IMR-90 (cell line): ENCODE results near the gene PDZRN3. TPM values are rescaled to one million over a fixed set of nuclear protein-coding genes. Genes with fewer than 3 reads are reported as not detected.

ENCODE experiments used
- ATAC-seq: fragments of 200-7000 bp; cut with Tn5 transposase; 2 replicates; pipeline ENCODE4 v1.9.1; 2020; ENCODE audit warnings: low read depth, mild to moderate bottlenecking, moderate library complexity
- BruUV-seq: library from RNA; stranded (reverse); fragments of 400-500 nt; replicated peaks from 2 replicates; lab custom pipeline; 2021; lab: Mats Ljungman, UMichigan
- CTCF ChIA-PET: fragments of 300-600 bp; formaldehyde crosslinking; extraction: SDS; loops from one replicate; lab custom pipeline; 2021; ENCODE audit warnings: antibody characterized with exemption; lab: Yijun Ruan, JAX
- POLR2A ChIA-PET: fragments of 300-600 bp; sonication (Branson Sonifier 250); formaldehyde crosslinking; loops from one replicate; lab custom pipeline; 2022; ENCODE audit warnings: antibody characterized with exemption; ENCODE audit not compliant: unreplicated experiment; lab: Charles Lee
- DNase-seq: peaks from one replicate; pipeline ENCODE4 v3.0.0; 2013
- H2AFZ ChIP-seq: replicated peaks from 2 replicates; pipeline ENCODE3; 2013; ENCODE audit warnings: low read length, mild to moderate bottlenecking; ENCODE audit not compliant: poor library complexity
- H2AK5ac ChIP-seq: 2 replicates; pipeline ENCODE4 v1.6.1; 2013; ENCODE audit warnings: low read depth, low read length, inconsistent platforms
- H2AK9ac ChIP-seq: replicated peaks from 2 replicates; pipeline ENCODE3; 2013; ENCODE audit warnings: mild to moderate bottlenecking, low read depth, low read length, moderate library complexity; ENCODE audit not compliant: poor library complexity
- H2BK120ac ChIP-seq: 2 replicates; pipeline ENCODE4 v1.6.1; 2013; ENCODE audit warnings: low read depth, low read length, inconsistent platforms
- H2BK15ac ChIP-seq: 3 replicates; pipeline ENCODE4 v1.6.1; 2013; ENCODE audit warnings: low read depth, low read length, inconsistent platforms
- H2BK20ac ChIP-seq: 2 replicates; pipeline ENCODE4 v1.6.1; 2013; ENCODE audit warnings: low read depth, mild to moderate bottlenecking, inconsistent platforms, low read length, moderate library complexity
- H2BK5ac ChIP-seq: 2 replicates; pipeline ENCODE4 v1.6.1; 2013; ENCODE audit warnings: mild to moderate bottlenecking, low read depth, low read length, inconsistent platforms; ENCODE audit not compliant: poor library complexity, severe bottlenecking
- H3K14ac ChIP-seq: replicated peaks from 2 replicates; pipeline ENCODE4 v1.6.1; 2013; ENCODE audit warnings: low read depth, low read length, inconsistent platforms
- H3K18ac ChIP-seq: 2 replicates; pipeline ENCODE4 v1.6.1; 2013; ENCODE audit warnings: low read depth, low read length, control low read depth
- H3K23ac ChIP-seq: 2 replicates; pipeline ENCODE4 v1.6.1; 2013; ENCODE audit warnings: low read depth, low read length, inconsistent platforms
- H3K27ac ChIP-seq: 2 replicates; pipeline ENCODE4 v1.5.1; 2013; ENCODE audit warnings: mild to moderate bottlenecking, control low read depth, low read length; ENCODE audit not compliant: insufficient read depth
- H3K27me3 ChIP-seq: 2 replicates; pipeline ENCODE4 v1.6.1; 2013; ENCODE audit warnings: low read length; ENCODE audit not compliant: control insufficient read depth, insufficient read depth
- H3K36me3 ChIP-seq: 2 replicates; pipeline ENCODE4 v1.6.1; 2013; ENCODE audit warnings: low read length, mixed read lengths; ENCODE audit not compliant: control insufficient read depth, insufficient read depth
- H3K4ac ChIP-seq: 2 replicates; pipeline ENCODE4 v1.6.1; 2013; ENCODE audit warnings: low read depth, low read length, inconsistent platforms
- H3K4me1 ChIP-seq: 2 replicates; pipeline ENCODE4 v1.6.1; 2013; ENCODE audit warnings: low read length, mixed read lengths; ENCODE audit not compliant: control insufficient read depth, insufficient read depth
- H3K4me2 ChIP-seq: 2 replicates; pipeline ENCODE4 v1.6.1; 2013; ENCODE audit warnings: low read depth, mild to moderate bottlenecking, control low read depth, low read length, moderate library complexity
- H3K4me3 ChIP-seq: 2 replicates; pipeline ENCODE4 v1.5.1; 2013; ENCODE audit warnings: low read depth, mild to moderate bottlenecking, control low read depth, low read length, moderate library complexity; ENCODE audit not compliant: insufficient read depth
- H3K56ac ChIP-seq: 2 replicates; pipeline ENCODE4 v1.6.1; 2013; ENCODE audit warnings: low read length, inconsistent platforms; ENCODE audit not compliant: insufficient read depth; ENCODE audit errors: extremely low read depth
- H3K79me1 ChIP-seq, 2 experiments: 2 replicates each; pipeline ENCODE4 v1.6.1; 2013; ENCODE audit warnings: low read length in 2 of 2, inconsistent platforms in 1 of 2, low read depth in 1 of 2
- H3K9ac ChIP-seq: 2 replicates; pipeline ENCODE4 v1.6.1; 2013; ENCODE audit warnings: low read depth, low read length, control low read depth
- H3K9me1 ChIP-seq: 2 replicates; pipeline ENCODE4 v1.6.1; 2013; ENCODE audit warnings: low read length, inconsistent platforms; ENCODE audit not compliant: insufficient read depth
- H3K9me3 ChIP-seq: 2 replicates; pipeline ENCODE4 v1.6.1; 2013; ENCODE audit warnings: low read length; ENCODE audit not compliant: control insufficient read depth, insufficient read depth
- H4K20me1 ChIP-seq: 2 replicates; pipeline ENCODE4 v1.6.1; 2013; ENCODE audit warnings: low read length, inconsistent platforms; ENCODE audit not compliant: insufficient read depth
- H4K5ac ChIP-seq: 2 replicates; pipeline ENCODE4 v1.6.1; 2013; ENCODE audit warnings: mild to moderate bottlenecking, low read depth, low read length, control low read depth
- H4K8ac ChIP-seq, 2 experiments: 2 replicates each; pipeline ENCODE4 v1.6.1; 2013; ENCODE audit warnings: low read depth in 2 of 2, low read length in 2 of 2, control low read depth in 1 of 2, inconsistent platforms in 1 of 2
- H4K91ac ChIP-seq: 2 replicates; pipeline ENCODE4 v1.6.1; 2013; ENCODE audit warnings: low read depth, low read length, inconsistent platforms; ENCODE audit not compliant: insufficient read depth
- BHLHE40 ChIP-seq: fragments of 150-350 bp; IDR thresholded peaks from 2 replicates; pipeline ENCODE4 v1.6.1; 2016; ENCODE audit warnings: mild to moderate bottlenecking, low read depth, low read length
- CEBPB ChIP-seq: IDR thresholded peaks from 2 replicates; pipeline ENCODE4 v1.6.1; 2012; ENCODE audit warnings: low read depth, low read length, improper control_type of control experiment
- CHD1 ChIP-seq: IDR thresholded peaks from 2 replicates; pipeline ENCODE4 v1.6.1; 2012; ENCODE audit warnings: low read depth, low read length, improper control_type of control experiment
- FOS ChIP-seq: fragments of 150-350 bp; IDR thresholded peaks from 2 replicates; pipeline ENCODE4 v1.6.1; 2016; ENCODE audit warnings: low read depth, low read length
- MAFK ChIP-seq: IDR thresholded peaks from 2 replicates; pipeline ENCODE4 v1.6.1; 2012; ENCODE audit warnings: low read depth, low read length, improper control_type of control experiment
- MAZ ChIP-seq: IDR thresholded peaks from 2 replicates; pipeline ENCODE4 v1.6.1; 2012; ENCODE audit warnings: low read depth, mild to moderate bottlenecking, low read length, improper control_type of control experiment, moderate library complexity, borderline replicate concordance
- MXI1 ChIP-seq: IDR thresholded peaks from 2 replicates; pipeline ENCODE4 v1.6.1; 2012; ENCODE audit warnings: low read depth, mild to moderate bottlenecking, low read length, moderate library complexity, borderline replicate concordance
- NFE2L2 ChIP-seq: fragments of 150-350 bp; IDR thresholded peaks from 2 replicates; pipeline ENCODE4 v1.6.1; 2016; ENCODE audit warnings: low read depth, mild to moderate bottlenecking, low read length
- POLR2A ChIP-seq: IDR thresholded peaks from 2 replicates; pipeline ENCODE4 v1.6.1; 2012; ENCODE audit warnings: mild to moderate bottlenecking, low read depth, low read length
- RAD21 ChIP-seq: IDR thresholded peaks from 2 replicates; pipeline ENCODE4 v1.6.1; 2012; ENCODE audit warnings: low read length, improper control_type of control experiment
- RCOR1 ChIP-seq: IDR thresholded peaks from 2 replicates; pipeline ENCODE4 v1.6.1; 2012; ENCODE audit warnings: mild to moderate bottlenecking, low read length, improper control_type of control experiment; ENCODE audit not compliant: insufficient replicate concordance
- RFX5 ChIP-seq: IDR thresholded peaks from 2 replicates; pipeline ENCODE4 v1.8.0; 2012; ENCODE audit warnings: low read depth, mild to moderate bottlenecking, low read length, moderate library complexity
- SMC3 ChIP-seq: fragments of 150-350 bp; IDR thresholded peaks from 2 replicates; pipeline ENCODE4 v1.6.1; 2016; ENCODE audit warnings: low read depth, mild to moderate bottlenecking, antibody characterized with exemption, low read length, moderate library complexity
- WGBS, 2 experiments: methylation state at CpG; one replicate each; pipeline versions ENCODE4 v1.1.5 to v1.1.7; 2013; ENCODE audit warnings: missing lambda C conversion rate in 2 of 2; ENCODE audit not compliant: insufficient read length in 1 of 2; ENCODE audit errors: extremely low coverage in 2 of 2; 5-methylcytosine and 5-hydroxymethylcytosine counted together
- dilution Hi-C: fragments of 300-500 bp; cut with HindIII; formaldehyde crosslinking; loops from one replicate; pipeline ENCODE4 v1.14.3; 2018; ENCODE audit warnings: low sequenced_read_pairs; ENCODE audit not compliant: unreplicated experiment
- in situ Hi-C: fragments of 300-500 bp; cut with MboI; formaldehyde crosslinking; loops from 3 replicates; pipeline ENCODE4 v1.14.3; 2019; ENCODE audit warnings: low sequenced_read_pairs, inconsistent platforms, mixed read lengths
- intact Hi-C: fragments of 100-400 bp; cut with micrococcal nuclease; formaldehyde crosslinking; loops from 2 replicates; pipeline ENCODE4 v1.10.0; 2022
- polyA plus RNA-seq, 3 experiments: library from polyadenylated mRNA; depleted of rRNA; stranded (reverse); fragments of >200 nt; gene quantifications; 2 replicates each; pipeline ENCODE4 v1.2.3, GENCODE V29; 2012; ENCODE audit warnings: low replicate concordance in 1 of 3
- total RNA-seq: library from RNA; depleted of rRNA; stranded (reverse); fragments of >200 nt; gene quantifications from 2 replicates; pipeline ENCODE4 v1.2.3, GENCODE V29; 2012
- TF ChIP-seq, protein P1 (sequence below): fragments of 150-350 bp; IDR thresholded peaks from 2 replicates; pipeline ENCODE4 v1.6.1; 2017; ENCODE audit warnings: mild to moderate bottlenecking, antibody characterized with exemption, low read length, low read depth
- TF ChIP-seq, protein P2 (sequence below): conservative IDR thresholded peaks from 2 replicates; pipeline ENCODE4 v1.5.1; 2012; ENCODE audit warnings: mild to moderate bottlenecking, low read depth, low read length, improper control_type of control experiment
- TF ChIP-seq, protein P3 (sequence below): fragments of 150-350 bp; IDR thresholded peaks from 2 replicates; pipeline ENCODE4 v1.6.1; 2016; ENCODE audit warnings: low read depth, mild to moderate bottlenecking, low read length, moderate library complexity, borderline replicate concordance

PDZRN3 gene
- total and polyA plus RNA-seq, 2 of the 4 experiments (the other 2 are of a cell fraction) = 9.4 to 17.0 TPM

DNA sequence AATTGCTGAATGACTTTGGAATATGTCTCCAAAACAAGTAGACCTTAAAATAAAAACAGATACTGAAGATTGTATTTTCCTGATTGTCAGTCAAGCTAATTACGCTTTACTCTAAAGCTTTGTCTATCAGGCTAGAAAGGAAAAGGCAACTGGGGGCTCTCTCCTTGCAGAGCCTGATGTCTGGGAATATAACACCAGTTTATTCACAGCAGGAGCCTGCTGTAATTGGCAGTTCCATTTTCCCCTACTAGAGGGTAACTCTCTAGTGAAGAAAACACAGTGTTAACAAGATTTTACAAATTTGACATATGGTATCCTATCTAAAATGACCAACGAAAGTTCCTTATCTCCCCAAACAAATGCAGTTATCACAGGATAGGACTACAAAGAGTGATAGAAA lies 158.8 kb downstream of the PDZRN3 start:
- H3K4me2 ChIP-seq = no peak overlapping the region
- H4K8ac ChIP-seq = no peak overlapping the region
- no peak overlapping the region for H2BK20ac ChIP-seq
- peaks cover 5% of the 10 kb centered on the region; the same call in 1 of the 2 replicates for H3K4me1 ChIP-seq
- no peak overlapping the region for H3K9ac ChIP-seq
- WGBS, 2 experiments = no CpG with 5 or more reads among the region's 2 CpGs
- in situ Hi-C loops = no loop called here
- no peak overlapping the region for H3K14ac ChIP-seq
- no peaks in the 10 kb centered on the region; the same call in 1 of the 2 replicates for H4K20me1 ChIP-seq
- H2BK15ac ChIP-seq = no peak overlapping the region
- ChIA-PET CTCF (no interaction called here), POLR2A (no interaction called here)
- peaks cover 7 to 8% of the 10 kb centered on the region in 2 experiments; a peak in 2 of 4 replicates for H3K79me1 ChIP-seq
- no peaks in the 10 kb centered on the region; the same call in 1 of the 2 replicates for H3K9me1 ChIP-seq
- no peaks in the 10 kb centered on the region for H3K36me3 ChIP-seq
- no TSS peak for BruUV-seq
- no peak overlapping the region for H3K18ac ChIP-seq
- no peak overlapping the region for H2AFZ ChIP-seq
- TF ChIP-seq SMC3 (no peak), POLR2A (no peak), NFE2L2 (no peak), FOS (no peak), MXI1 (no peak), CEBPB (no peak), MAFK (no peak), RCOR1 (no peak), MAZ (no peak), BHLHE40 (no peak), RFX5 (no peak), CHD1 (no peak), RAD21 (no peak)
- TF ChIP-seq, protein P1, sequence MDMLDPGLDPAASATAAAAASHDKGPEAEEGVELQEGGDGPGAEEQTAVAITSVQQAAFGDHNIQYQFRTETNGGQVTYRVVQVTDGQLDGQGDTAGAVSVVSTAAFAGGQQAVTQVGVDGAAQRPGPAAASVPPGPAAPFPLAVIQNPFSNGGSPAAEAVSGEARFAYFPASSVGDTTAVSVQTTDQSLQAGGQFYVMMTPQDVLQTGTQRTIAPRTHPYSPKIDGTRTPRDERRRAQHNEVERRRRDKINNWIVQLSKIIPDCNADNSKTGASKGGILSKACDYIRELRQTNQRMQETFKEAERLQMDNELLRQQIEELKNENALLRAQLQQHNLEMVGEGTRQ = no peak
- TF ChIP-seq, protein P2, sequence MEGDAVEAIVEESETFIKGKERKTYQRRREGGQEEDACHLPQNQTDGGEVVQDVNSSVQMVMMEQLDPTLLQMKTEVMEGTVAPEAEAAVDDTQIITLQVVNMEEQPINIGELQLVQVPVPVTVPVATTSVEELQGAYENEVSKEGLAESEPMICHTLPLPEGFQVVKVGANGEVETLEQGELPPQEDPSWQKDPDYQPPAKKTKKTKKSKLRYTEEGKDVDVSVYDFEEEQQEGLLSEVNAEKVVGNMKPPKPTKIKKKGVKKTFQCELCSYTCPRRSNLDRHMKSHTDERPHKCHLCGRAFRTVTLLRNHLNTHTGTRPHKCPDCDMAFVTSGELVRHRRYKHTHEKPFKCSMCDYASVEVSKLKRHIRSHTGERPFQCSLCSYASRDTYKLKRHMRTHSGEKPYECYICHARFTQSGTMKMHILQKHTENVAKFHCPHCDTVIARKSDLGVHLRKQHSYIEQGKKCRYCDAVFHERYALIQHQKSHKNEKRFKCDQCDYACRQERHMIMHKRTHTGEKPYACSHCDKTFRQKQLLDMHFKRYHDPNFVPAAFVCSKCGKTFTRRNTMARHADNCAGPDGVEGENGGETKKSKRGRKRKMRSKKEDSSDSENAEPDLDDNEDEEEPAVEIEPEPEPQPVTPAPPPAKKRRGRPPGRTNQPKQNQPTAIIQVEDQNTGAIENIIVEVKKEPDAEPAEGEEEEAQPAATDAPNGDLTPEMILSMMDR = no peak
- TF ChIP-seq, protein P3, sequence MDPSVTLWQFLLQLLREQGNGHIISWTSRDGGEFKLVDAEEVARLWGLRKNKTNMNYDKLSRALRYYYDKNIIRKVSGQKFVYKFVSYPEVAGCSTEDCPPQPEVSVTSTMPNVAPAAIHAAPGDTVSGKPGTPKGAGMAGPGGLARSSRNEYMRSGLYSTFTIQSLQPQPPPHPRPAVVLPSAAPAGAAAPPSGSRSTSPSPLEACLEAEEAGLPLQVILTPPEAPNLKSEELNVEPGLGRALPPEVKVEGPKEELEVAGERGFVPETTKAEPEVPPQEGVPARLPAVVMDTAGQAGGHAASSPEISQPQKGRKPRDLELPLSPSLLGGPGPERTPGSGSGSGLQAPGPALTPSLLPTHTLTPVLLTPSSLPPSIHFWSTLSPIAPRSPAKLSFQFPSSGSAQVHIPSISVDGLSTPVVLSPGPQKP = no peak
- no peak overlapping the region for H3K23ac ChIP-seq
- intact Hi-C loops = no loop called here
- no peak overlapping the region for H2AK5ac ChIP-seq
- no peaks in the 10 kb centered on the region for H3K9me3 ChIP-seq
- no peak overlapping the region for H3K4ac ChIP-seq
- ATAC-seq = no peak
- no peak overlapping the region for H3K27ac ChIP-seq
- no peak overlapping the region for H2BK120ac ChIP-seq
- no peak overlapping the region for H2AK9ac ChIP-seq
- no peak for DNase-seq
- H3K56ac ChIP-seq = no peak overlapping the region
- no peak overlapping the region for H4K91ac ChIP-seq
- no peak overlapping the region for H2BK5ac ChIP-seq
- no peak overlapping the region for H3K4me3 ChIP-seq
- dilution Hi-C loops = no loop called here
- H4K5ac ChIP-seq = no peak overlapping the region
- H3K27me3 ChIP-seq = no peaks in the 10 kb centered on the region
